Peyer's patch (tissue), 4 donors: ENCODE data around the gene PTH.

ENCODE experiments used
- POLR2A ChIP-seq, 2 donors: fragments of 450-650 bp; IDR thresholded peaks; one replicate each; pipeline ENCODE4 v1.5.1; 2017; ENCODE audit warnings: antibody characterized with exemption in 2 of 2, mild to moderate bottlenecking in 2 of 2, moderate library complexity in 2 of 2
- TF ChIP-seq, protein P1 (sequence below), 6 experiments: fragments of 450-650 bp in 4 of 6; fragments of 200-600 bp in 2 of 6; sonication (generic) in 1 of 6; IDR thresholded peaks; one replicate each; pipeline ENCODE4 v1.5.1; 2017 to 2019; ENCODE audit warnings: antibody characterized with exemption in 6 of 6, mild to moderate bottlenecking in 3 of 6, moderate library complexity in 1 of 6

- TF ChIP-seq, protein P1, sequence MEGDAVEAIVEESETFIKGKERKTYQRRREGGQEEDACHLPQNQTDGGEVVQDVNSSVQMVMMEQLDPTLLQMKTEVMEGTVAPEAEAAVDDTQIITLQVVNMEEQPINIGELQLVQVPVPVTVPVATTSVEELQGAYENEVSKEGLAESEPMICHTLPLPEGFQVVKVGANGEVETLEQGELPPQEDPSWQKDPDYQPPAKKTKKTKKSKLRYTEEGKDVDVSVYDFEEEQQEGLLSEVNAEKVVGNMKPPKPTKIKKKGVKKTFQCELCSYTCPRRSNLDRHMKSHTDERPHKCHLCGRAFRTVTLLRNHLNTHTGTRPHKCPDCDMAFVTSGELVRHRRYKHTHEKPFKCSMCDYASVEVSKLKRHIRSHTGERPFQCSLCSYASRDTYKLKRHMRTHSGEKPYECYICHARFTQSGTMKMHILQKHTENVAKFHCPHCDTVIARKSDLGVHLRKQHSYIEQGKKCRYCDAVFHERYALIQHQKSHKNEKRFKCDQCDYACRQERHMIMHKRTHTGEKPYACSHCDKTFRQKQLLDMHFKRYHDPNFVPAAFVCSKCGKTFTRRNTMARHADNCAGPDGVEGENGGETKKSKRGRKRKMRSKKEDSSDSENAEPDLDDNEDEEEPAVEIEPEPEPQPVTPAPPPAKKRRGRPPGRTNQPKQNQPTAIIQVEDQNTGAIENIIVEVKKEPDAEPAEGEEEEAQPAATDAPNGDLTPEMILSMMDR (IDR thresholded peaks at IDR 0.05) = peak; percentile 6 to 58 (median 46)
- TF ChIP-seq POLR2A (IDR thresholded peaks at IDR 0.05) = no peak
Observed at GRCh38 chr11:13465909-13466371, 29.9 kb downstream of the PTH start.
